Esophagus muscularis mucosa (tissue), 4 donors: Measurements from ENCODE around the gene SYMPK. TPM values are rescaled to one million over a fixed set of nuclear protein-coding genes. Genes with fewer than 3 reads are reported as not detected.
"Not testable (repeated sequence)": the region's sequence is repeated elsewhere in the genome, so short reads cannot be mapped to it uniquely, and the experiment has no call there.

Experiments used
- DNase-seq: peaks from one replicate; pipeline ENCODE4 v3.0.0-alpha.2; 2017; ENCODE audit errors: extremely low spot score
- H3K27ac ChIP-seq, 4 donors: fragments of 200-600 bp; sonication (generic); replicated peaks in 1 of 4; 1 replicate in 3 of 4; 2 replicates in 1 of 4; pipeline ENCODE4 v1.5.1; 2016 to 2019; ENCODE audit warnings: mild to moderate bottlenecking in 1 of 4
- H3K27me3 ChIP-seq, 4 donors: fragments of 200-600 bp; sonication (generic); one replicate each; pipeline versions ENCODE4 v1.5.1 to v1.6.0; 2016 to 2019
- H3K36me3 ChIP-seq, 4 donors: fragments of 200-600 bp; sonication (generic); one replicate each; pipeline ENCODE4 v1.5.1; 2016 to 2019
- H3K4me1 ChIP-seq, 4 donors: fragments of 200-600 bp; sonication (generic); one replicate each; pipeline ENCODE4 v1.5.1; 2016 to 2019
- H3K4me3 ChIP-seq, 4 donors: fragments of 200-600 bp; sonication (generic); 1 replicate in 2 of 4; 2 replicates in 2 of 4; pipeline ENCODE4 v1.5.1; 2016 to 2019; ENCODE audit warnings: mild to moderate bottlenecking in 4 of 4, moderate library complexity in 1 of 4
- H3K9me3 ChIP-seq, 4 donors: fragments of 200-600 bp; sonication (generic); 1 replicate in 3 of 4; 2 replicates in 1 of 4; pipeline ENCODE4 v1.5.1; 2016 to 2019
- CTCF ChIP-seq, 3 experiments: fragments of 200-600 bp in 2 of 3; fragments of 450-650 bp in 1 of 3; sonication (generic) in 2 of 3; IDR thresholded peaks; one replicate each; pipeline ENCODE4 v1.5.1; 2017 to 2019; ENCODE audit warnings: antibody characterized with exemption in 3 of 3, mild to moderate bottlenecking in 2 of 3, moderate library complexity in 1 of 3
- EP300 ChIP-seq: sonication (generic); formaldehyde crosslinking; IDR thresholded peaks from one replicate; pipeline ENCODE4 v1.6.1; 2017; ENCODE audit warnings: antibody characterized with exemption
- POLR2A ChIP-seq: fragments of 450-650 bp; IDR thresholded peaks from one replicate; pipeline ENCODE4 v1.6.1; 2017; ENCODE audit warnings: antibody characterized with exemption, moderate library complexity, mild to moderate bottlenecking, low read depth
- POLR2AphosphoS5 ChIP-seq, 2 donors: sonication (generic); formaldehyde crosslinking; IDR thresholded peaks; one replicate each; pipeline ENCODE4 v1.6.1; 2017; ENCODE audit warnings: antibody characterized with exemption in 2 of 2
- WGBS: methylation state at CpG from one replicate; pipeline ENCODE4 v1.1.5; 2018; 5-methylcytosine and 5-hydroxymethylcytosine counted together
- intact Hi-C: fragments of 100-400 bp; cut with DNase I; formaldehyde crosslinking; loops from one replicate; pipeline ENCODE4 v1.15.1; 2023
- total RNA-seq, 4 donors: library from RNA; depleted of rRNA; stranded (reverse); fragments of >200 nt; gene quantifications; one replicate each; pipeline versions ENCODE4 v1.1.0 to v1.2.1, GENCODE V29; 2016

The SYMPK gene
- total RNA-seq, 4 donors from 2014 or later = 22.0 to 44.2 (median 36.6) TPM

- intact Hi-C loops = loop anchor here (10.0 kb wide), 1 partner anchor 94 kb away; the partner anchor contains the start of gene CCDC61
- Histone ChIP-seq H3K27me3 (peaks cover 0 to 4% (median 0%) of the 10 kb centered on the region in 4 donors), H3K9me3 (no peaks in the 10 kb centered on the region), H3K27ac (peak overlapping the region in 2 of 4 donors; percentile 72 to 79), H3K36me3 (peaks cover 20 to 38% (median 34%) of the 10 kb centered on the region in 4 donors), H3K4me3 (peak overlapping the region; percentile 70 to 82 (median 72)), H3K4me1 (peaks cover 18 to 34% (median 30%) of the 10 kb centered on the region in 4 donors)
- DNase-seq = no peak
- TF ChIP-seq CTCF (IDR thresholded peaks at IDR 0.05) (no peak), EP300 (no peak), POLR2A (no peak), POLR2AphosphoS5 (IDR thresholded peaks at IDR 0.05) (no peak)
- WGBS = 82% methylated on average over 8 of the region's 22 CpGs
Measured at GRCh38 chr19:45900738-45901431, 37.9 kb upstream of the SYMPK start.

DNA sequence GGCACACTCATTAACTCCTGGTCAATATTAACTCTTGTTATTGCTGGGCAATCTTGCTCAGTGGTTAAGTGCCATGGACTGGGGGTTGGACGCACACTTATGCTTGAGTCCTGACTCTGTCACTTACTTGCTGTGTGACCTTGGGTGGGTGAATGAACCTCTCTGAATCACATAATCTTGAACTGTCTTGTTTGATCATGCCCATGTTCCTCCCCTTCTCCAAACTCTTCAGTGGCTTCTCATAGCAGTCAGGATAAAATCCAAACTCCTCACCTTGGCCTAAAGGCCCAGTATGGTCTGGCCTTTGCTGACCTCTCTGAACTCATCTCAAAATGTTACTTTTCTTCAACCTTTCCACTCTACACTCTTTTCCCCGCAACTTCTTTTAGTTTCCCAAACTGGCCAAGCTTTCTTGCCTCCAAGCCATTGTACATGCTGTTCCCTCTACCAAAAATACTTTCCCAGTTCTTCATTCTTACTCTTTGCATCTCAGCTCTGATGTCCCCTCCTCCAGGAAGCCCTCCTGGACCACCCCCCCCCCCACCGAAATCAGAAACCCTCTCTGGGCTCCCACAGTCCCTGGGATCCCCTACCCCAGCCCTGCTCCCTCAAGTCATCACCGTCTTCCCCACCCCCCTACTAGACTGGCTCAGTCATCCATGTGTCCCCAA, 37.1 kb upstream of the SYMPK start:
- Histone ChIP-seq H3K4me3 (no peak overlapping the region), H3K27me3 (peaks cover 0 to 4% (median 0%) of the 10 kb centered on the region in 4 donors), H3K4me1 (peaks cover 18 to 34% (median 30%) of the 10 kb centered on the region in 4 donors), H3K27ac (no peak overlapping the region), H3K9me3 (no peaks in the 10 kb centered on the region), H3K36me3 (peaks cover 26 to 46% (median 42%) of the 10 kb centered on the region in 4 donors)
- intact Hi-C loops = loop anchor here (10.0 kb wide), 1 partner anchor 95 kb away; the partner anchor contains the start of gene CCDC61
- no peak for DNase-seq
- 96% methylated on average over 4 of the region's 4 CpGs for WGBS
- no peak for TF ChIP-seq EP300
- no peak for TF ChIP-seq CTCF (IDR thresholded peaks at IDR 0.05)
- TF ChIP-seq POLR2A = no peak
- no peak for TF ChIP-seq POLR2AphosphoS5 (IDR thresholded peaks at IDR 0.05)

DNA sequence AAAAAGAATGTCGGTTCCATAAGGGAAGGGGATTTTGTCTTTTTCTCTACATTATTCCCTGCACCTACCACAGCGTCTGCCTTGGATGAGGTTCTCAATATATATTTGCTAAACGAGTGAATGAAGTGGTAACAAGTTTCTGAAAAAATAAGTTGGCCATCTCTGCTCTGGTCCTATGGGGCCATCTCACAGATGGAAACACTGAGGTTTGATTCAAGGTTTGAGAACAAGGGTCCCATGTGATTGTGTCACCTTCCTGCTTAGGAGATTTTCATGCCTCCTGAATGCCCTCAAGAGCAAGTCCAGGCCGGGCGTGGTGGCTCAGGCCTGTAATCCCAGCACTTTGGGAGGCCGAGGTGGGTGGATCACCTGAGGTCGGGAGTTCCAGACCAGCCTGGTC, 36.3 kb upstream of the SYMPK start:
- H3K4me3 ChIP-seq = no peak overlapping the region
- peaks cover 26 to 51% (median 46%) of the 10 kb centered on the region in 4 donors for H3K36me3 ChIP-seq
- TF ChIP-seq EP300 = no peak
- no peak for TF ChIP-seq CTCF (IDR thresholded peaks at IDR 0.05)
- no peak for TF ChIP-seq POLR2A
- no peak for TF ChIP-seq POLR2AphosphoS5 (IDR thresholded peaks at IDR 0.05)
- DNase-seq = no peak
- peaks cover 18 to 34% (median 30%) of the 10 kb centered on the region in 4 donors for H3K4me1 ChIP-seq
- peaks cover 0 to 4% (median 0%) of the 10 kb centered on the region in 4 donors for H3K27me3 ChIP-seq
- H3K9me3 ChIP-seq = no peaks in the 10 kb centered on the region
- 94% methylated on average over 7 of the region's 7 CpGs for WGBS
- intact Hi-C loops = no loop called here
- no peak overlapping the region for H3K27ac ChIP-seq

DNA sequence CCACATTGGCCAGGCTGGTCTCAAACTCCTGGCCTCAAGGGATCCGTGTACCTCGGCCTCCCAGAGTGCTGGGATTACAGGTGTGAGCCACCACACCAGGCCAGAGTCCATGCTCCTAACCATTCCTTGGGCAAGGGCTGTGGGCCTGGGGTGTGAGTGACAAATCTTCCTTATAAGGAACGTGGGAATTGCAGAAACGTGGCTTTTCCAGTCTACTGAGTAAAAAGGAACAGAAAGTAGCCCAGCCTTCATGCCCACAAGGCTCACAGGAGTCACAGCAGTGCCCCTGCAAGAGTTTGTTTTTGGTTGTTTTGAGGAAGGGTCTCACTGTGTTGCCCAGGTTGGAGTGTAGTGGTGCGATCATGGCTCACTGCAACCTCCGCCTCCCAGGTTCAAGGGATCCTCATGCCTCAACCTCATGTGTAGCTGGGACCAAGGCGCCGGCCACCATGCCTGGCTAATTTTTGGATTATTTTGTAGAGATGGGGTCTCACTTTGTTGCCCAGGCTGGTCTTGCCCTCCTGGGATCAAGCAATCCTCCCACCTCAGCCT, 34.4 kb upstream of the SYMPK start:
- peaks cover 26 to 58% (median 47%) of the 10 kb centered on the region in 4 donors for H3K36me3 ChIP-seq
- no peaks in the 10 kb centered on the region for H3K9me3 ChIP-seq
- no peak overlapping the region for H3K4me3 ChIP-seq
- H3K27me3 ChIP-seq = peaks cover 0 to 4% (median 0%) of the 10 kb centered on the region in 4 donors
- H3K4me1 ChIP-seq = peaks cover 13 to 26% (median 23%) of the 10 kb centered on the region in 4 donors
- intact Hi-C loops = no loop called here
- TF ChIP-seq CTCF (IDR thresholded peaks at IDR 0.05) (no peak), EP300 (no peak), POLR2A (no peak), POLR2AphosphoS5 (IDR thresholded peaks at IDR 0.05) (no peak)
- no peak for DNase-seq
- no peak overlapping the region for H3K27ac ChIP-seq
- 96% methylated on average over 8 of the region's 8 CpGs for WGBS

DNA sequence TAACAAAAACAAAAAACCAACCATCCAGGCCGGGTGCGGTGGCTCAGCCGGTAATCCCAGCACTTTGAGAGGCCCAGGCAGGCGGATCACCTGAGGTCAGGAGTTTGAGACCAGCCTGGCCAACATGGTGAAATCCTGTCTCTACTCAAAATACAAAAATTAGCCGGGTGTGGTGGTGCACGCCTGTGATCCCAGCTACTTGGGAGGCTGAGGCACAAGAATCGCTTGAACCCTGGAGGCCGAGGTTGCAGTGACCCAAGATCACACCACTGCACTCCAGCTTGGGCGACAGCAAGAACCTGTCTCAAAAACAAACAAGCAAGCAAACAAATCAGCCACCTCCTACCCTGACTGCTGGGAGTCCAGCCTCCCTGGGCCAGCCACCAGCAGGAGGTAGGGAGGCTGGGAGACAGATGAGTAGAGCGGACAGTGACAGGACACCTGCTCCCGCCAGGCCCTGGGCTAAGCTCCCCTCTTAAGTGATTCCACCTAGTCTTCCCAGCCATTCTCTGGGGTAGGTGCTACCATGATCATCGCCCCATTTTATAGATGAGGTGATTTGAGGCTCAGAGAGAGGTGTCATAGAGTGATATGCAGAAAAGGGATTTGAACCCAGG, 33.1 kb upstream of the SYMPK start:
- H3K9me3 ChIP-seq, H3K27me3 ChIP-seq, DNase-seq, intact Hi-C loops, H3K4me3 ChIP-seq: not testable (repeated sequence)
- H3K4me1 ChIP-seq = peaks cover 6 to 14% (median 12%) of the 10 kb centered on the region in 4 donors
- peaks cover 26 to 71% (median 48%) of the 10 kb centered on the region in 4 donors for H3K36me3 ChIP-seq
- 96% methylated on average over 11 of the region's 12 CpGs for WGBS
- peak overlapping the region in 1 of 4 donors; percentile 22 for H3K27ac ChIP-seq
